Measurements from ENCODE around the gene TPRX1. TPM values are rescaled to one million over a fixed set of nuclear protein-coding genes. Genes with fewer than 3 reads are reported as not detected.
"Not testable (repeated sequence)": the region's sequence is repeated elsewhere in the genome, so short reads cannot be mapped to it uniquely, and the experiment has no call there.

The TPRX1 gene
- total and polyA plus RNA-seq, 9 of the 15 experiments (the other 6 are each of a cell fraction or from before 2014, with no cell fraction given) = not detected

- 0% methylated on average over 10 of the region's 10 CpGs for WGBS (ENCODE audit: insufficient coverage, low coverage, missing lambda C conversion rate)
- no peak overlapping the region for H2AFZ ChIP-seq (ENCODE audit: low read depth, low read length)
- no peak for ATAC-seq
- BruUV-seq (replicated peaks) = no TSS peak
- peaks cover 0 to 3% of the 10 kb centered on the region in 2 experiments; a peak in 1 of 5 replicates for H3K4me1 ChIP-seq (replicated peaks in 1 of 2; ENCODE audit: control insufficient read depth in 2 of 2, insufficient read depth in 2 of 2, low read length in 2 of 2)
- TF ChIP-seq, protein P1, sequence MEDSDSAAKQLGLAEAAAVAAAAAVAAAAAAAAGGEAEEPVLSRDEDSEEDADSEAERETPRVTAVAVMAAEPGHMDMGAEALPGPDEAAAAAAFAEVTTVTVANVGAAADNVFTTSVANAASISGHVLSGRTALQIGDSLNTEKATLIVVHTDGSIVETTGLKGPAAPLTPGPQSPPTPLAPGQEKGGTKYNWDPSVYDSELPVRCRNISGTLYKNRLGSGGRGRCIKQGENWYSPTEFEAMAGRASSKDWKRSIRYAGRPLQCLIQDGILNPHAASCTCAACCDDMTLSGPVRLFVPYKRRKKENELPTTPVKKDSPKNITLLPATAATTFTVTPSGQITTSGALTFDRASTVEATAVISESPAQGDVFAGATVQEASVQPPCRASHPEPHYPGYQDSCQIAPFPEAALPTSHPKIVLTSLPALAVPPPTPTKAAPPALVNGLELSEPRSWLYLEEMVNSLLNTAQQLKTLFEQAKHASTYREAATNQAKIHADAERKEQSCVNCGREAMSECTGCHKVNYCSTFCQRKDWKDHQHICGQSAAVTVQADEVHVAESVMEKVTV (CRISPR knock-in tag; IDR thresholded peaks at IDR 0.05) = no peak
- TF ChIP-seq, protein P2, sequence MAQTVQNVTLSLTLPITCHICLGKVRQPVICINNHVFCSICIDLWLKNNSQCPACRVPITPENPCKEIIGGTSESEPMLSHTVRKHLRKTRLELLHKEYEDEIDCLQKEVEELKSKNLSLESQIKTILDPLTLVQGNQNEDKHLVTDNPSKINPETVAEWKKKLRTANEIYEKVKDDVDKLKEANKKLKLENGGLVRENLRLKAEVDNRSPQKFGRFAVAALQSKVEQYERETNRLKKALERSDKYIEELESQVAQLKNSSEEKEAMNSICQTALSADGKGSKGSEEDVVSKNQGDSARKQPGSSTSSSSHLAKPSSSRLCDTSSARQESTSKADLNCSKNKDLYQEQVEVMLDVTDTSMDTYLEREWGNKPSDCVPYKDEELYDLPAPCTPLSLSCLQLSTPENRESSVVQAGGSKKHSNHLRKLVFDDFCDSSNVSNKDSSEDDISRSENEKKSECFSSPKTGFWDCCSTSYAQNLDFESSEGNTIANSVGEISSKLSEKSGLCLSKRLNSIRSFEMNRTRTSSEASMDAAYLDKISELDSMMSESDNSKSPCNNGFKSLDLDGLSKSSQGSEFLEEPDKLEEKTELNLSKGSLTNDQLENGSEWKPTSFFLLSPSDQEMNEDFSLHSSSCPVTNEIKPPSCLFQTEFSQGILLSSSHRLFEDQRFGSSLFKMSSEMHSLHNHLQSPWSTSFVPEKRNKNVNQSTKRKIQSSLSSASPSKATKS (CRISPR knock-in tag; IDR thresholded peaks at IDR 0.05) = no peak
- TF ChIP-seq, protein P3, sequence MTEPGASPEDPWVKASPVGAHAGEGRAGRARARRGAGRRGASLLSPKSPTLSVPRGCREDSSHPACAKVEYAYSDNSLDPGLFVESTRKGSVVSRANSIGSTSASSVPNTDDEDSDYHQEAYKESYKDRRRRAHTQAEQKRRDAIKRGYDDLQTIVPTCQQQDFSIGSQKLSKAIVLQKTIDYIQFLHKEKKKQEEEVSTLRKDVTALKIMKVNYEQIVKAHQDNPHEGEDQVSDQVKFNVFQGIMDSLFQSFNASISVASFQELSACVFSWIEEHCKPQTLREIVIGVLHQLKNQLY (CRISPR knock-in tag; conservative IDR thresholded peaks at IDR 0.05) = no peak
- TF ChIP-seq ZNF583 (CRISPR knock-in tag; IDR thresholded peaks at IDR 0.05) (no peak), BCOR (IDR thresholded peaks at IDR 0.05) (no peak)
- no peaks in the 10 kb centered on the region for H4K20me1 ChIP-seq (replicated peaks; ENCODE audit: control insufficient read depth, insufficient read depth, low read length)
- no peak overlapping the region for H3K4me2 ChIP-seq (ENCODE audit: insufficient read depth, low read length)
- DNase-seq (ENCODE audit: extremely low read depth in 1 of 4, low spot score in 3 of 4) = no peak
- no peak overlapping the region for H3K9ac ChIP-seq (ENCODE audit: insufficient read depth in 1 of 2, low read depth in 2 of 2, low read length in 2 of 2)
- no peaks in the 10 kb centered on the region for H3K9me1 ChIP-seq (ENCODE audit: control insufficient read depth, insufficient read depth, low read length)
- H3K27me3 ChIP-seq (ENCODE audit: control insufficient read depth in 2 of 2, insufficient read depth in 2 of 2, low read length in 2 of 2) = peaks cover 13 to 67% of the 10 kb centered on the region in 2 experiments; a peak in 4 of 5 replicates
- in situ Hi-C loops (cut with MboI) = no loop called here
- no peaks in the 10 kb centered on the region for H3K9me3 ChIP-seq (replicated peaks; ENCODE audit: control insufficient read depth, insufficient read depth, low read depth, low read length)
- no peaks in the 10 kb centered on the region for H3K79me2 ChIP-seq (ENCODE audit: control insufficient read depth, insufficient read depth, low read length)
- ChIA-PET POLR2A (no interaction called here), CTCF (ENCODE audit: low intra/inter-chr PET ratio) (no interaction called here)
- H3K27ac ChIP-seq (ENCODE audit: extremely low read depth, low read depth, low read length) = no peak overlapping the region
- H3K4me3 ChIP-seq = no peak overlapping the region
- intact Hi-C loops (cut with micrococcal nuclease) = no loop called here
- no peaks in the 10 kb centered on the region for H3K36me3 ChIP-seq (ENCODE audit: control insufficient read depth, insufficient read depth, low read length)
- FAIRE-seq = no peak
These were observed 15.5 kb upstream of the TPRX1 start for GRCh38 chr19:47819858-47820257.

DNA sequence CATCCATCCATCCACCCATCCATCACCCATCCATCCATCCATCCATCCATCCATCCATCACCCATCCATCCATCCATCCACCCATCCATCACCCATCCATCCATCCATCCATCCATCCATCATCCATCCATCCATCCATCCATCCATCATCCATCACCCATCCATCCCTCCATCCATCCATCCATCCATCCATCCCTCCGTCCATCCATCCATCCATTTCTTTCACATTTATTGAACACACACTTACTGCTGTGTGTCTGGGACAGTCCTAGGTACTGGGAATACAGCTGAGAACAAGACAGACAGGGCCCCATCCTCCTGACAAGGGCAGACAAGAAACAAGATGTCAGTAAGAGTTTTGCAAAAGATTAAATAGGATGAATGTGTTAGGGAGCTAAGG is 13.9 kb upstream of the TPRX1 start:
- H3K4me2 ChIP-seq (ENCODE audit: insufficient read depth, low read length); H4K20me1 ChIP-seq (replicated peaks; ENCODE audit: control insufficient read depth, insufficient read depth, low read length); H3K27ac ChIP-seq (ENCODE audit: extremely low read depth, low read depth, low read length); FAIRE-seq; BruUV-seq (replicated peaks); CTCF ChIA-PET (ENCODE audit: low intra/inter-chr PET ratio); DNase-seq (ENCODE audit: extremely low read depth in 1 of 4, low spot score in 3 of 4); H3K9ac ChIP-seq (ENCODE audit: insufficient read depth in 1 of 2, low read depth in 2 of 2, low read length in 2 of 2); intact Hi-C loops (cut with micrococcal nuclease); H3K4me1 ChIP-seq (replicated peaks in 1 of 2; ENCODE audit: control insufficient read depth in 2 of 2, insufficient read depth in 2 of 2, low read length in 2 of 2); H3K4me3 ChIP-seq; H3K9me1 ChIP-seq (ENCODE audit: control insufficient read depth, insufficient read depth, low read length); H3K79me2 ChIP-seq (ENCODE audit: control insufficient read depth, insufficient read depth, low read length); in situ Hi-C loops (cut with MboI); H3K9me3 ChIP-seq (replicated peaks; ENCODE audit: control insufficient read depth, insufficient read depth, low read depth, low read length); H2AFZ ChIP-seq (ENCODE audit: low read depth, low read length); ATAC-seq; H3K36me3 ChIP-seq (ENCODE audit: control insufficient read depth, insufficient read depth, low read length): not testable (repeated sequence)
- POLR2A ChIA-PET = interaction anchor here (0.6 to 1.2 kb wide), 2 partner anchors 8 to 80 kb away, joined by 3 read pairs; no protein-coding TSS in a partner anchor
- H3K27me3 ChIP-seq (ENCODE audit: control insufficient read depth in 2 of 2, insufficient read depth in 2 of 2, low read length in 2 of 2) = peaks cover 11 to 57% of the 10 kb centered on the region in 2 experiments; a peak in 4 of 5 replicates
- 0% methylated on average over 1 of the region's 1 CpG for WGBS (ENCODE audit: insufficient coverage, low coverage, missing lambda C conversion rate)
